Stimulated activated CD4-positive, alpha-beta T cell treated with anti-CD3 and anti-CD28 coated beads, Interleukin-12 subunit alpha, Interleukin-12 subunit beta, amount 100 ng/mL, for 24 hours (primary cell): Measurements from ENCODE around the gene STC2.

Experiments
- DNase-seq, 2 experiments: peaks; one replicate each; pipeline ENCODE4 v3.0.0-alpha.2; 2020; ENCODE audit warnings: low read depth in 2 of 2

STC2 gene

GRCh38 chr5:173329491-173330337, 1.5 kb upstream of the STC2 start:
- DNase-seq = peak in 1 of 2 experiments; percentile 56

- no peak for DNase-seq
Observed at GRCh38 chr5:173328844-173329490, 753 bp upstream of the STC2 start.

GRCh38 chr5:173327084-173327947, 898 bp downstream of the STC2 start:
- DNase-seq = no peak

- no peak for DNase-seq
Observed at GRCh38 chr5:173326501-173326960, 1.7 kb downstream of the STC2 start.

DNA sequence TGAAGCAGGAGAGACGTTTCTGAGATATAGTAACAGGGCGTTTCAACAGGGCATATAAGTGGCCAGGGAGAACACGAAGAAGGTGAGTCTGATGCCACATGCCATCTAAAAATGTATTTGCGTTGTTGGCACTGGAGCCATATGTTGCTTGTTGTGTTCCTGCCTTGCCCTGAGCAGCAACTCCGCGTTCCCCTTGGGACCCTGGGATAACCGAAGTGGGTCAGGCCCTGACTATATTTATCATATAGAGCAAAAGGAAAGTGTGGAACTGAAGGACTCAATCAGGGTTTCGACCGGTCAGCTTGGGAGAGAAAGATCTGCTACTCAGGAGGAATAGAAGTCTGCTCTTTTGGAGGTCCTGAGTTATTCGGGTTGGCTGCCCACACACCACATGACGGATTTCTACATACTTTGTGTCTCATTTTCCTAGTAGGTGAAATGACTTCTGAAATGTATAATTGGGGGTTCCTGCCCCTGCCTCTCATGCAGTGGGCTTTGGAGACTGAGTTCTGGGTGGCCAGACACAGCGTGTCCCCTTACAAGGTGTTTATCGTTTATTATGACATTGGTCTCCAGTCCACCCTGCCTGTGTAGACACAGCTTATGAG, 3.0 kb downstream of the STC2 start:
- DNase-seq = no peak

DNA sequence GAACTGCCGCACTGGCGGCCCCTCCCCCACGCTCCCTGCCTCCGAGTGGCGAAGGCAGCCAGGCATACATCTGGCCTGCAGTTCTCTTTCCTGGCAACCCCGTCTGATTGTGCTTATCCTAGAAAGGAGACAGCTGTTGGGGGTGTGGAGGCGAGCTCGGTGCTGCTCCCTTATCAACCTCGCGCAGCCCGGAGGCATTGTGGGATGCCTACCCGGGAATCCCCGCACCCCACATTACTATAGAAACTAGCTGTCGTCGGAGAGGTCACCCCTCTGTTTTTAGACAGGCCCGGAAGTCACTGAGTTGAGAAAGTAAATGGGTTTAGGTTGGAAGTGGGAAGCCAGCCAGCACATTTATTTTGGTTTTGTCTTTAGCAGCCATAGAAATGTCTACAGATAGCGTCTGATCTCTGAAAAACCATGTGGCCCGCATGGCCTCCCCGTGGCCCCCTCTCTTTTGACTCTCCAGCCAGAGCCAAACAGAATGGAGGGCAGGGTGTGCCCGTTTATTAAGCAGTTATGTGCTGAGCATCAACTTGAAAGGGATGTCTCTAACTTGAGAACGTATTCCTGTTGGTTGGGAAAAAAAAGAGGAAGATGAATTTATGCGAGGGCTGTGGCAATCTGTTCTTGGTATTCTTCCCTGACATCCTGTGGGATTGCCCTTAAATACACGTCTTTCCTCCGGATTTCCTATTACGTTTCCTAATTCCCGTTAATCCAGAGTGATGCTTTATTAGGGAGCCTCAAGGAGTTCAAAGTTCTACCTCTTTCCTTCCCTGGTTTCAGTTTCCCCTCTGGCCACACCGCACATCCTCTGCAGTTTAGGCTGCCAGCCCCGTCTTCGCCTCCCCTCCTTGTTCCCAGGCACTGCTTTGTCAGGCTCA, 3.9 kb downstream of the STC2 start:
- DNase-seq = no peak

GRCh38 chr5:173323799-173324114, 4.5 kb downstream of the STC2 start:
- DNase-seq = no peak

DNA sequence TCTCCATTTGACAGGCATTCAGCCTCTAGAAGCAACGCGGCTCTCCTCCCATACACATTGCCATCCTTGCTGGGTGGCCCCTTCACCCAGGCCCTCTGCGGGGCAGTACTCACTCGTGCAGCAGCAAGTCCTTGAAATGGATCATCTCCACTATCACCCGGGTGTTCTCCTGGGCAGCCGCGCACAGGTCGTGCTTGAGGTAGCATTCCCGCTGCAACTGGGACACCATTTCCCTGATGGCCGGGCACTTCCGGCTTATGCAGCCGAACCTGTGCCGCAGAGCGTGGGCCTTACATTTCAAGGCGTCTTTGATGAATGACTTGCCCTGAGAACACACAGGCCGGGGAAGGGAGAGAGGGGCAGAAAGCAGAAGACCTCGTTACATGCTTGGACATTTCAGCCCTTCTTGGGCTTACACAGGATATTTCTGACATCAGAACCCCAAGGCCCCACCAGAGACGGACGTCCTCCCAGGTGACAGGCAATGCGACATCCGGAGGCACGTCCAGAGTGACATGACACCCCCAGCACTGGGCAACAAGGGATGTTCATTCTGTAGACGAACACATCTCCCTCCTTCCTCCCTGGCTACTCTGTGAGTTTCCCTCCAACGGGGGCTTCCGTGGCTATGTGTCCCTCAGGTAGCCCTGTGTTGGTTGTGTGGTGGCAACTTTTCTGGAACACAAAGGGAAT, 5.0 kb downstream of the STC2 start:
- DNase-seq = no peak

DNA sequence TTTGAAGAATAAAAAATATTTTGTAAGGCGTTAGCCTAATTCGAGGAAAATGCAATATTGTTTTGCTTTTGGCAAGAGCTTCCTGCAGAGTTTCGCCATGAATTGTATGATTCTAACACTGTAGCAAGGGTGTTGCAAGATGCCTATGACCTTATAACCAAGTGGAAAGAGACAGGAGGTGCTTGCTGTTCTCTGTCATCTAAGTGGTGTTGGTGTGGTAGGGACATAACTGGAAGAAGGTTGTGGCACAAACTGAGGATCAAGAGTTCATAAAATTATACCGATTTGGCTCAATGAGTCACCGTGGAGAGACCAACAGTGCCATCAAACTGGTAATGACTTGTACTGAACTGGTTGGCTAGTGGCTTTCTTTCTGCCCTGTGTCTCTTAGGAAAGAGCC, 6.3 kb downstream of the STC2 start:
- no peak for DNase-seq

DNA sequence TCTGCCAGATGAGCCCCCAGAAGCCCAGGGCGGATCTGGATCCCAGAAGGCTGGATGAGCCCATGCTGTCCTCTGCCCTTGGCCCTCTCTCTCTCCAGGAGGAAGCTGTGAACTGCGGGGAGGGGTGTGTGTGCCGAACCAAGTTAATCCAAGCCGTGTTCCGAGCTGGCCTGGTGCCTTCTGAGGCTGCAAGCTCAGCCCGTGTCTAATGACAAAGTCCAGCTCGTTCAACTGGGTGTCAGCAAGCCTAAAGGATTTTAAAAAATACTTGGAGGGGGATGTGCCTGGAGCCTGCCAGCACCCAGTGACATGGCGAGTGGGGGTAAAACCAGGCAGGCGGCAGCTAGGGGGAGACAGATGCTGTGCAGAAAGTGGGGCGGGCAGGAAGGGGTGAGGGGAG, 8.0 kb downstream of the STC2 start:
- DNase-seq = no peak

DNA sequence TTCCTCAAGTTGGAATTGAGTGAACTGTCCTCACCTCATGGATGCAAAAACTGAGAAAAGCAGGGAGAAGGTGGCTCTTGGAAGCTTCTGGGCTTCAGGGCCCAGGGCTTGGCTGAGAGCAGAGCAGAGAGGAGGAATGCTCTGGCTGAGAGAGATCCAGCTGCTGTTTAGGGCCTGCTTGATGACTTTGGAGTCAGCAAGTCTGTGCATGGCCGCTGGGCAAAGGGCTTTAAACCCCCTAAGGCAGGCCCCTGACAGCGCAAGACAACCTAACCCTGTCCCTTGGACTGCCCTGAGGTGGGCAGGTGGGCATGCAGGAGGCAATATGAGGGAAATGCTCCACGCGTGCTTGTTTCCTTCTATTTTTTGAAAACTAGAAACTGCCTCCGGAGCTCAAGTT, 8.6 kb downstream of the STC2 start:
- no peak for DNase-seq

- no peak for DNase-seq
Observed at GRCh38 chr5:173318881-173319620, 9.2 kb downstream of the STC2 start.

GRCh38 chr5:173318330-173318729, 9.9 kb downstream of the STC2 start:
- no peak for DNase-seq

- DNase-seq = no peak
Observed at GRCh38 chr5:173317852-173318251, 10.4 kb downstream of the STC2 start.

- DNase-seq = no peak
Observed at GRCh38 chr5:173317091-173317730, 11.0 kb downstream of the STC2 start.

GRCh38 chr5:173316339-173317020, 11.7 kb downstream of the STC2 start:
- no peak for DNase-seq

- DNase-seq = no peak
Observed at GRCh38 chr5:173315495-173316338, 12.5 kb downstream of the STC2 start.
